H9 (cell line): ENCODE results near the gene CTNNA3. TPM values are rescaled to one million over a fixed set of nuclear protein-coding genes. Genes with fewer than 3 reads are reported as not detected.

Experiments
- DNase-seq: peaks from one replicate; pipeline ENCODE4 v3.0.0-alpha.2; 2017
- H2AFZ ChIP-seq: one replicate; pipeline ENCODE4 v1.6.1; 2013; ENCODE audit warnings: mild to moderate bottlenecking, low read length, control low read depth, moderate library complexity
- H2AK5ac ChIP-seq: 2 replicates; pipeline ENCODE4 v1.6.1; 2013; ENCODE audit warnings: low read length, control low read depth, mixed read lengths; ENCODE audit not compliant: insufficient read length
- H2BK120ac ChIP-seq: one replicate; pipeline ENCODE4 v1.6.1; 2013; ENCODE audit warnings: low read depth, mild to moderate bottlenecking, low read length, control low read depth, inconsistent platforms; ENCODE audit not compliant: poor library complexity, severe bottlenecking
- H2BK12ac ChIP-seq: 2 replicates; pipeline ENCODE4 v1.6.1; 2013; ENCODE audit warnings: low read length, control low read depth, mixed read lengths, low read depth; ENCODE audit not compliant: insufficient read length
- H2BK15ac ChIP-seq: 2 replicates; pipeline ENCODE4 v1.6.1; 2013; ENCODE audit warnings: low read depth, low read length, control low read depth
- H2BK20ac ChIP-seq: one replicate; pipeline ENCODE4 v1.6.1; 2013; ENCODE audit warnings: low read depth, mild to moderate bottlenecking, low read length, control low read depth, inconsistent platforms; ENCODE audit not compliant: poor library complexity, severe bottlenecking
- H2BK5ac ChIP-seq: 2 replicates; pipeline ENCODE4 v1.6.1; 2013; ENCODE audit warnings: low read length, control low read depth, mixed read lengths; ENCODE audit not compliant: insufficient read length
- H3K14ac ChIP-seq: 2 replicates; pipeline ENCODE4 v1.6.1; 2013; ENCODE audit warnings: low read length, control low read depth; ENCODE audit not compliant: insufficient read depth
- H3K18ac ChIP-seq: 2 replicates; pipeline ENCODE4 v1.6.1; 2013; ENCODE audit warnings: low read depth, mild to moderate bottlenecking, mixed read lengths, low read length, control low read depth; ENCODE audit not compliant: insufficient read length
- H3K23ac ChIP-seq: 2 replicates; pipeline ENCODE4 v1.6.1; 2013; ENCODE audit warnings: low read length, control low read depth, mixed read lengths, low read depth; ENCODE audit not compliant: insufficient read length
- H3K23me2 ChIP-seq: 2 replicates; pipeline ENCODE4 v1.6.1; 2013; ENCODE audit warnings: low read depth, mild to moderate bottlenecking, mixed read lengths, low read length, control low read depth; ENCODE audit not compliant: insufficient read length, poor library complexity, severe bottlenecking
- H3K27ac ChIP-seq: 2 replicates; pipeline ENCODE4 v1.5.1; 2013; ENCODE audit warnings: low read length, control low read depth, mixed read lengths, low read depth; ENCODE audit not compliant: insufficient read length
- H3K27me3 ChIP-seq: 2 replicates; pipeline ENCODE4 v1.6.1; 2013; ENCODE audit warnings: low read length, control low read depth, inconsistent platforms; ENCODE audit not compliant: insufficient read depth
- H3K4ac ChIP-seq: 2 replicates; pipeline ENCODE4 v1.6.1; 2013; ENCODE audit warnings: low read depth, mild to moderate bottlenecking, control low read depth, inconsistent platforms, low read length, moderate library complexity
- H3K4me1 ChIP-seq: 2 replicates; pipeline ENCODE4 v1.6.1; 2013; ENCODE audit warnings: low read length, control low read depth, inconsistent platforms; ENCODE audit not compliant: insufficient read depth
- H3K4me2 ChIP-seq: 2 replicates; pipeline ENCODE4 v1.6.1; 2013; ENCODE audit warnings: low read length, control low read depth, mixed read lengths; ENCODE audit not compliant: insufficient read length, insufficient read depth
- H3K56ac ChIP-seq: 2 replicates; pipeline ENCODE4 v1.6.1; 2013; ENCODE audit warnings: low read depth, mild to moderate bottlenecking, mixed read lengths, low read length, control low read depth; ENCODE audit not compliant: insufficient read length
- H3K79me1 ChIP-seq: 2 replicates; pipeline ENCODE4 v1.6.1; 2013; ENCODE audit warnings: low read depth, mild to moderate bottlenecking, moderate library complexity, low read length, control low read depth, inconsistent platforms; ENCODE audit not compliant: insufficient read depth, poor library complexity, severe bottlenecking
- H3K79me2 ChIP-seq: 2 replicates; pipeline ENCODE4 v1.6.1; 2013; ENCODE audit warnings: low read length, control low read depth, inconsistent platforms; ENCODE audit not compliant: insufficient read depth
- H3K9ac ChIP-seq: 2 replicates; pipeline ENCODE4 v1.6.1; 2013; ENCODE audit warnings: low read length, control low read depth, mixed read lengths; ENCODE audit not compliant: insufficient read length; ENCODE audit errors: extremely low read depth
- H3K9me3 ChIP-seq: one replicate; pipeline ENCODE4 v1.6.1; 2013; ENCODE audit warnings: low read depth, low read length, inconsistent platforms; ENCODE audit not compliant: control insufficient read depth
- H3T11ph ChIP-seq: one replicate; pipeline ENCODE4 v1.6.1; 2013; ENCODE audit warnings: mild to moderate bottlenecking, low read length, control low read depth, inconsistent platforms
- H4K20me1 ChIP-seq: one replicate; pipeline ENCODE4 v1.6.1; 2013; ENCODE audit not compliant: control insufficient read depth, insufficient read length, insufficient read depth
- H4K5ac ChIP-seq: 2 replicates; pipeline ENCODE4 v1.6.1; 2013; ENCODE audit warnings: low read depth, mild to moderate bottlenecking, mixed read lengths, low read length, control low read depth; ENCODE audit not compliant: insufficient read length
- H4K8ac ChIP-seq: replicated peaks from 2 replicates; pipeline ENCODE4 v1.6.1; 2013; ENCODE audit warnings: low read length, control low read depth, mixed read lengths, low read depth; ENCODE audit not compliant: insufficient read length
- H4K91ac ChIP-seq: 2 replicates; pipeline ENCODE4 v1.6.1; 2013; ENCODE audit warnings: low read depth, mild to moderate bottlenecking, moderate library complexity, mixed read lengths, low read length, control low read depth; ENCODE audit not compliant: insufficient read length
- H3K27ac Mint-ChIP-seq, 3 experiments: 2 replicates in 2 of 3; 3 replicates in 1 of 3; pipeline ENCODE4 v1.8.0; 2020 to 2021; ENCODE audit warnings: mixed read lengths in 3 of 3, mild to moderate bottlenecking in 1 of 3, moderate library complexity in 1 of 3
- H3K27me3 Mint-ChIP-seq: 2 replicates; pipeline ENCODE4 v1.8.0; 2021; ENCODE audit warnings: low read depth, mild to moderate bottlenecking, moderate library complexity, mixed read lengths
- H3K36me3 Mint-ChIP-seq, 3 experiments: 2 replicates in 2 of 3; 3 replicates in 1 of 3; pipeline ENCODE4 v1.8.0; 2020 to 2021; ENCODE audit warnings: low read depth in 3 of 3, mixed read lengths in 3 of 3; ENCODE audit not compliant: insufficient read depth in 1 of 3
- H3K4me1 Mint-ChIP-seq, 2 experiments: 2 replicates each; pipeline ENCODE4 v1.8.0; 2020; ENCODE audit warnings: mixed read lengths in 2 of 2
- H3K4me3 Mint-ChIP-seq, 2 experiments: 2 replicates in 1 of 2; 3 replicates in 1 of 2; pipeline ENCODE4 v1.8.0; 2020 to 2021; ENCODE audit warnings: mild to moderate bottlenecking in 2 of 2, mixed read lengths in 2 of 2, moderate library complexity in 1 of 2
- H3K9me3 Mint-ChIP-seq, 2 experiments: 2 replicates in 1 of 2; 3 replicates in 1 of 2; pipeline ENCODE4 v1.8.0; 2020; ENCODE audit warnings: mild to moderate bottlenecking in 2 of 2, mixed read lengths in 2 of 2, moderate library complexity in 1 of 2
- CTCF ChIP-seq: fragments of 200-600 bp; sonication (generic); conservative IDR thresholded peaks from 3 replicates; pipeline ENCODE4 v1.8.0; 2021; ENCODE audit warnings: antibody characterized with exemption, mild to moderate bottlenecking
- total RNA-seq: library from RNA; stranded (reverse); gene quantifications from 2 replicates; pipeline ENCODE4 v1.2.1, GENCODE V29; 2021

Gene CTNNA3
- total RNA-seq, 1 experiment from 2014 or later = 3.3 TPM

- Mint-ChIP-seq H3K27ac (no peak overlapping the region), H3K9me3 (no peaks in the 10 kb centered on the region), H3K36me3 (no peaks in the 10 kb centered on the region), H3K27me3 (no peaks in the 10 kb centered on the region), H3K4me3 (no peak overlapping the region), H3K4me1 (no peaks in the 10 kb centered on the region)
- H3K4me1 ChIP-seq = no peaks in the 10 kb centered on the region
- H2BK20ac ChIP-seq = no peak overlapping the region
- no peaks in the 10 kb centered on the region for H3K79me2 ChIP-seq
- H2AK5ac ChIP-seq = no peak overlapping the region
- H3K23ac ChIP-seq = no peak overlapping the region
- no peak overlapping the region for H3T11ph ChIP-seq
- no peak overlapping the region for H3K56ac ChIP-seq
- H2AFZ ChIP-seq = no peak overlapping the region
- H2BK15ac ChIP-seq = no peak overlapping the region
- H2BK120ac ChIP-seq = no peak overlapping the region
- no peak overlapping the region for H2BK12ac ChIP-seq
- H3K4me2 ChIP-seq = no peak overlapping the region
- H3K27me3 ChIP-seq = no peaks in the 10 kb centered on the region
- no peak overlapping the region for H3K4ac ChIP-seq
- no peak overlapping the region for H2BK5ac ChIP-seq
- no peak overlapping the region for H3K27ac ChIP-seq
- DNase-seq = no peak
- no peak overlapping the region for H3K18ac ChIP-seq
- no peak for TF ChIP-seq CTCF
- no peak overlapping the region for H3K14ac ChIP-seq
- H4K5ac ChIP-seq = no peak overlapping the region
- H3K23me2 ChIP-seq = no peaks in the 10 kb centered on the region
- no peak overlapping the region for H4K8ac ChIP-seq
- H4K91ac ChIP-seq = no peak overlapping the region
- no peaks in the 10 kb centered on the region for H3K79me1 ChIP-seq
- H4K20me1 ChIP-seq = no peaks in the 10 kb centered on the region
- no peak overlapping the region for H3K9ac ChIP-seq
- no peaks in the 10 kb centered on the region for H3K9me3 ChIP-seq
These were observed 1403.1 kb downstream of the CTNNA3 start for GRCh38 chr10:66292922-66293321.
